Raji (cell line): Measurements from ENCODE around the gene FGF6.

Experiments used
- POLR2A ChIP-seq: IDR thresholded peaks from 2 replicates; pipeline ENCODE4 v1.6.1; 2011; ENCODE audit warnings: low read depth, low read length, control low read depth; ENCODE audit not compliant: insufficient read depth

Gene FGF6

DNA sequence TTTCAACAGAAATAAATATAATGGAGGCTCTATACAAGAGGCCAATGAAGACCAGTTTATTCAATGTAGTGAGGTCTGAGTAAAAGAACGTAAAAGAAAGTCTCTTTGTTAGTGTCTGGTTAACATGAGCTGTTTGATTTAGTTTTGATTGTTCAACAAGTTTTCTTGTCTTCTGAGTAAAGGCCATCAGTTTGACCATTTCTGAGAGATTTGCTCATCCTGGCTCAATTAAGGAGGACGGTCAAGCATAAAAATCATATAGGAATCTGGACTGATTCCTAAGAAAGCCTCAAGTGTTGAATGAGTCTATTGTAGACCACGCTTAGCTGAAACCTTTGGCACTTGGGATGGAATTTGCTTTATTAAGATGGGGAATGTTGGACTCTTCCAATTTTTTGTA is 33.6 kb downstream of the FGF6 start:
- no peak for TF ChIP-seq POLR2A

DNA sequence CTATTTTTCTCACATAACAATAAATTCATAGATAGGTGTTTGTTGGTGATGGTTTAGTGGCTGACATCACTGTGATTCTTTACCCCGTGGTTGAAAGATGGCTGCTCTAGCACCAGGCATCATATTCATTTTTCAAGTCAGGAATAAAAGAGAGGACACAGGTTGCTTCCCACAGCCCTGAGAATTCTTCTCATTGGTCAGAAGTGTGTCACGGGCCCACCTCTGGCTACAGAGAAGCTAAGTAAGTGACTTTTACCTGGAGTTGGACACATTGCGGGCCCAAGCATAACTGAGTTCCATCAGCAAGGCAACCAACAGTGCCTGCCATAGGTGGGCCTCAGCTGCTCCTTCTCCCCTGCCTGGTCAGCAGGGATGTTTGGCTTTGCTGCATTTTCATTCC is 38.5 kb downstream of the FGF6 start:
- TF ChIP-seq POLR2A = no peak

DNA sequence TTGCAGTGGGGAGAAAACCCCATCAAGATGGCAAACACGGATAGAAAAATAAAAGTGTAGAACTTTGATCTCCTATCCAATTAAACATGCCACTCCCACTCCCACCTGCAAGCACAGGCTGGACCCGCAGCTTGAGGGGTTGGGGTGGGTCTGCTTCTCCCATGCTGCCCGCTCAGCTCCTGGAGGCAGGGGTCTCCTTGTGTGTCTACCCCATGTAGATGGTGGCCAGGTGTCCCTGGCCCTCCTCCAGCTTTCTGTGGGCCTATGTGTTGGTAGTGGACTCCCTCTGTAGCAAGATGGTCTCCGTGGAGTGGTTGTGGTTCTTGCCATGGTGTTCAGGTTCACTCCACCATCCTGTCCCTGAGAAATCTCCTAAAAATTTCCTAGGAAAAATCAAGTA is 42.6 kb downstream of the FGF6 start:
- no peak for TF ChIP-seq POLR2A

DNA sequence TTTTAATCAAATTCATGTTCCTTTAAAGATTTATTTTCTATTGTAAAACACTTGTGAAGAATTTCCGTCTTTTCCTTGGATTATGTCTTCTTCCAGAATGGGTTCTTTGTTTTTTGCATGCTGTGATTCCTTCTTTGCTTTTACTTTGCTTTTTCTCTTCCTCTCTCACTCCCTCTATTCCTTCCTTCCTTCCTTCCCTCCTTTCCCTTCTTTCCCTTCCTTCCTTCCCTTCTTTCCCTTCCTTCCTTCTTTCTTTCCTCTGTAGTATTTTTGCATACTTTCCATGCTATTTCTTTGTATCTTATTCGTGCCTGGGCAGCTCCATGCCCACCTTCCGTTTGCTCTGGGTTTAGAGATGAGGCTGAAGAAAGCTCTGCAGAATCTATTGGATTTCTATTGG is 44.5 kb downstream of the FGF6 start:
- no peak for TF ChIP-seq POLR2A

DNA sequence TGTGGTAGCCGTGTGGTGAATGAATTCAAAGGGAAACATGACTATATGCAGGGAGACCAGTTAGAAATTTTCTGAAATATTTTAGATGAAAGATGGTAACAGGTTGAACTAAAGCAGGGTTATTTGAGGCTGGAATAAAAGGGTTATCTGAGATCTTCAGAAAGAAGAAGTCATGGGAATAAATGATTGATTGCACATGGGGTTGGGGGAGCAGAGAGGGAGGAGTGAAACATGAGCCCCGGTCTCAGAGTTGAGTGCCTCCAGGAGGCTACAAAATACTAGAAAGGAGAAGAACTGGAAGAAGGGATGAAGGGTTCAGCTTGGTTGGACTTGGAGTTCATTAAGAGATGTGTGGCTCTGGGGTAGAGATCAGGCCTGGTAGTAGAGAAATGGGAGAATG is 49.8 kb downstream of the FGF6 start:
- TF ChIP-seq POLR2A = no peak

DNA sequence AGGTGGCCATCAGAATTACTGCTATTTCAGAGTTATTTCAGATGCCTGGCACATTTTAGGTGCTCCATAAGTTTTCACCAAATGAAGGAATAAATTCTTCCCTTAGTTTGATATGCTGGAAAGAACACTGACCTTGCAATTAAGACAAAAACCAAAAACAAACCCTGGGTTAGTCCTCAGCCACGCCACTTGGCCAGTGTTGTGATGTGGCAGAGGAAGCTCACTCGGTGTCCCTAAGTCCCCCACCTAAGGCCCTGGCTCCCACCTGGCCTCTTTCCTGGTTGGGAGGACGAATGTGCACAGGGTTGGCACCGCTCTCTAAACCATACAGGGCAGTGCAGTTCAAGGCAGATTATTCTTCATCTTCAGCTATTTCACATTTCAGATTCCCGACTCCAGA is 52.4 kb downstream of the FGF6 start:
- no peak for TF ChIP-seq POLR2A

DNA sequence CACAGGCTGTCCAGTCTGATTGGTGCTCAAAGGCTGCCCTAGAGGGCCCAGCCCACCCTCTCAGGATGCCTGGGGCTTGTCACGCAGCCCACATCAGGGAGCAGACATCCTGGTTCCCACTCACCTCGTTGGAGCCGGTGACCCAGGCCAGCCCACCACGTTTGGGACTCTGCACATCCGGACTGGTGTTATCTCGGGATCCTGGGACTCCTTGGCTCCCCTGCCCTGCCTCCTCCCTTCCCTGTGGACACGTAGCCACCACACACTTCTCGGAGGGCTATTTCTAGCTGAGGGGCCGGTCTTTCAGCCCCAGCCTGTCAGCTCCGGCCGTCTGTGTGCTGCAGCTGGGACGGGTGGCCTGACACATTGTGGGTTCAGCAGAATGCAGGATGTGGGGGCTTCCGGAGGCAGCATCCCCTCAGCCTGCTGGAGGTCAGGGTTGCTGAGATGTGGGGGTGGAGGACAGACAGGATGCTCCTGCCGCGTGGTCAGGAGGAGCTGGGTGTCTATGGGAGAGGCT is 53.3 kb downstream of the FGF6 start:
- TF ChIP-seq POLR2A = no peak

DNA sequence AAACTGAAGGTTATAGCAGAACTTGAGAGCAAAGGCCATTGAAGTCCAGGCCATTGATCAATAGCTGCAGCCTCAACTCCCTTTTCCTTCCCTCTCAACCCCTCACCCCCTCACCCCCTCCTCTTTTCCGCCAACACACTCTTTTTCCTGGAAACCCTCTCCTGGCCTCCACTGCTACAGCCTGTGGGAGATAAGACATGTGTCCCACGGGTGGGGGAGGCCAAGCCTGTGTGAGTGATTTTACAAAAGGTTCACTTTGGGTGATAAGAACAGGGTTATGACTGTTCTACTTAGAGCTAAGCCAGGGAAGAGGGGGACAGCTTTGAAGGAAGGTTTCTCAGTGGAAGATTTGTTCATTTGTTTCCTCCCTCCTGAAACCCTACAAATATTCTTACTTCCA is 57.0 kb downstream of the FGF6 start:
- TF ChIP-seq POLR2A = no peak

DNA sequence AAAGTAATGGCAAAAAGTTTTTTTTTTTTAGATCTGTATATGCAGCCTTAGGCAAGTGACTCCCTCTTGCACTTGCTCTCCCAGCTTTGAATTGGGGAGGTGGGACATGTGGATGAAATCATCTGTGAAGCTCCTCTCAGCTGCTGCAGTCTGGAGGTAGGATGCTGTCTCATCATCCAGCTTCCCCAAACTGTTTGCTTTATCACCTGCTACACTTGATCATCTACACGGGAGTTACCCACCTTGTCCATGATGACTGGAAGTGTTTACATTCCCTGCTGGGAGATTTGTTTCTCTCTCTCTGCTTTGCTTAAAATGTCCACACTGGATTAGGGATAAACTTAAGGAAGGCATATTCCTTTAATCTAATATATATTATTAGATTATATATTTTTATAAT is 57.6 kb downstream of the FGF6 start:
- TF ChIP-seq POLR2A = no peak

DNA sequence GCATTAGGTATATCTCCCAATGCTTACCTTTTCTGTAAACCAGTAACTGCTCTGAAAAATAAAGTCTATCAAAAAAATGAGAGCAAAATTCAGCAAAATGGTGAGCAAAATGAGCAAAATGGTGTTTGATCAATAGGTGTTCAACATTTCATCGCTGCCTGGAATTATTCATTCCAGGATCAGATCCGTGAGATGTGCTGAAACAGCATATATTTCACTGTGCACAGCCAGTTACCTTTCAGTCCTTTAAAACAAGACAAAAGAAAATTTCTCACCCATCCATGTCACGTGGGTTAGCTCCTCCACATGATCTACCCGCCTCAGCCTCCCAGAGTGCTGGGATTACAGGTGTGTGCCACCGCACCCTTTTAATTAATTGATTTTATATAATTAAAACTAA is 58.0 kb downstream of the FGF6 start:
- no peak for TF ChIP-seq POLR2A

DNA sequence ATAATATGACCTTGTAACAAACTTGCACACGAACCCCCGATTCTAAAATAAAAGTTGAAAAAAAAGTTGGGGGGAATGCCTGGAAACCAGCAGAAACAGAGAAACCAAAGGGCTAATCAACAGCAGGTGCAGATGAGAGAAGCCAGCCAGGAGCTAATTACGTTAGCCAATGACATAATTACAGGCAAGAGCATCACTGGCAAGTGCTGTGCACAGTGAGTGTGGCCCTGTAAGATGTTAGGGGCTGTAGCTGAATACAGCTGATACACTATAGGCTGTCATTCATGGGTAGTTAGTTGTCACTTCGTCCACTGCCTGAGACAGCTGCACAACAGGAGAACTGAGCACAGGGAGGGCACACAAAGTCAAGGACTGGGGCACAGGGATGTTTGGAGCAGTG is 58.8 kb downstream of the FGF6 start:
- no peak for TF ChIP-seq POLR2A
